H9 (cell line): ENCODE data around the gene PIEZO2. TPM values are rescaled to one million over a fixed set of nuclear protein-coding genes. Genes with fewer than 3 reads are reported as not detected.

Experiments
- microRNA-seq: library from miRNA; unstranded; fragments of <30 nt; microRNA quantifications from one replicate; pipeline ENCODE4, GENCODE V29; 2020; ENCODE audit warnings: borderline microRNAs expressed
- total RNA-seq: library from RNA; stranded (reverse); gene quantifications from 2 replicates; pipeline ENCODE4 v1.2.1, GENCODE V29; 2021

Gene PIEZO2
- total RNA-seq, 1 experiment from 2014 or later: 3.9 TPM

Small RNA genes lying within 50 kb of the gene (microRNA-seq; reads per million reads assigned to microRNA genes)
- not detected for gene MIR6788
